Stimulated activated CD8-positive, alpha-beta memory T cell treated with anti-CD3 and anti-CD28 coated beads, Interleukin-4, amount 100 ng/mL, for 4 hours (primary cell): ENCODE measurements around the gene RTKN.
A peak's percentile ranks its signal among the peaks of the same experiment; 100 is the strongest.
"Not testable (repeated sequence)": the region's sequence is repeated elsewhere in the genome, so short reads cannot be mapped to it uniquely, and the experiment has no call there.

Experiments
- DNase-seq, 2 donors: peaks; one replicate each; pipeline ENCODE4 v3.0.0-alpha.2; 2020; ENCODE audit warnings: low read depth in 2 of 2, low spot score in 1 of 2

Gene RTKN

DNA sequence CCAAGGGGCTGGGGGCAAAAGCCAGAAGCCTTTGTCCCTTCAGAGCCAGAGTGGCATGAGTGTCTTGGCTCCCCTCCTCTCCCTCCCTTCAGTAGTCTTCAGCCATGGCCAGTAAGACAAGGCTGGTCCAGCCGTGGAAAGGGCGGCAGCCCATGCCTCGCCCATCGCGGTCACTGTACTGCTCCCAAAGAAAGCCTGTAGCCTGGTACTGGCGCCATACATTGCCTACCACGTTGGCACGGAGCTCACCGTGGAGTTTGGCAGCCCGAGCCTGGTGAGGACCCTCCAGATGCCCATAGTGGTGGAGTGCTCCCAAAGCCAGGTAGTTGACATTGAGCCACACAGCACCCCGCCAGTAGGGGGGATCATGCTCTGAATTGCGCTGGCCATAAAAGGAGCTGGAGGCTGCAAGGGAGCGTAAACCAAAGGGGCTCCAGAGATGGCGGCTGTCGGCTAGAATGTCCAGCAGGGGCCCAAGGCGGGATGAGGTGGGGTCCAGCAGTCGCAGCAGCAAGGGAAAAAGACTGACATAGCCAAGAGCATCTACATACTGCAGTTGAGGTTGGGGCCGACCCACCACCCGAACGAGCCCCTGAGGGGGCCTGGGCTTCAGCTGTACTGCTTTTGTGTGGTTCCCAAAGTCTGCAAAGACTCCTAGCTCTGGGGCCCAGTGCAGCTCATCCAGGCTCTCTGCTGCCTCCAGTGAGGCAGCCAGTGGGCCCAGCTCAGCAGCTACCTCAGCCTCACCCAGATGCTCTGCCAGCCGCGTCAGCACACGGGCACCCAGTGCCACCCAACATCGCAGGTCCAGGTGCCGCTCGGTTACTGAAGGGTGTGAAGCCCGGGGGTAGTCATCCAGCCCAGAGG is 19.7 kb upstream of the RTKN start:
- DNase-seq = no peak

- DNase-seq = not testable (repeated sequence)
These were observed 18.4 kb upstream of the RTKN start for GRCh38 chr2:74460187-74460586.

DNA sequence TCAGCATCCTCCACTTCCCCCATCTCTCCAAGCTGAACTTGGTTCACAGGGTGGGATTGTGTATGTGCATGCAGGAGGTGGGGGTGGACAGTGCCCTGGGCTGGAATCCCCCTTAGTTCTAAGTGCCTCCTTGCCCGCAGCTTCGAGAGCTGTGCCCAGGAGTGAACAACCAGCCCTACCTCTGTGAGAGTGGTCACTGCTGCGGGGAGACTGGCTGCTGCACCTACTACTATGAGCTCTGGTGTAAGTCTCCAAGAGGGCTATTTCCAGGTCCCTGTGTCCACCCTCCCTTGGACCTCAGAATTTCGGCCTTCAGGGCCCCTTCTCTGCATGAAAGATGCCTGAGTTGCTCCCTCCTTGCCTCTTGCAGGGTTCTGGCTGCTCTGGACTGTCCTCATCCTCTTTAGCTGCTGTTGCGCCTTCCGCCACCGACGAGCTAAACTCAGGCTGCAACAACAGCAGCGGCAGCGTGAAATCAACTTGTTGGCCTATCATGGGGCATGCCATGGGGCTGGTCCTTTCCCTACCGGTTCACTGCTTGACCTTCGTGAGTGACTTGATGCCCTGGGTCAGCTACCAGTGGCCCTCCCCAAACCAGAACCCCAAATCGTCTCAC is 17.9 kb upstream of the RTKN start:
- not testable (repeated sequence) for DNase-seq

GRCh38 chr2:74458938-74459363 is 17.2 kb upstream of the RTKN start:
- DNase-seq = no peak

DNA sequence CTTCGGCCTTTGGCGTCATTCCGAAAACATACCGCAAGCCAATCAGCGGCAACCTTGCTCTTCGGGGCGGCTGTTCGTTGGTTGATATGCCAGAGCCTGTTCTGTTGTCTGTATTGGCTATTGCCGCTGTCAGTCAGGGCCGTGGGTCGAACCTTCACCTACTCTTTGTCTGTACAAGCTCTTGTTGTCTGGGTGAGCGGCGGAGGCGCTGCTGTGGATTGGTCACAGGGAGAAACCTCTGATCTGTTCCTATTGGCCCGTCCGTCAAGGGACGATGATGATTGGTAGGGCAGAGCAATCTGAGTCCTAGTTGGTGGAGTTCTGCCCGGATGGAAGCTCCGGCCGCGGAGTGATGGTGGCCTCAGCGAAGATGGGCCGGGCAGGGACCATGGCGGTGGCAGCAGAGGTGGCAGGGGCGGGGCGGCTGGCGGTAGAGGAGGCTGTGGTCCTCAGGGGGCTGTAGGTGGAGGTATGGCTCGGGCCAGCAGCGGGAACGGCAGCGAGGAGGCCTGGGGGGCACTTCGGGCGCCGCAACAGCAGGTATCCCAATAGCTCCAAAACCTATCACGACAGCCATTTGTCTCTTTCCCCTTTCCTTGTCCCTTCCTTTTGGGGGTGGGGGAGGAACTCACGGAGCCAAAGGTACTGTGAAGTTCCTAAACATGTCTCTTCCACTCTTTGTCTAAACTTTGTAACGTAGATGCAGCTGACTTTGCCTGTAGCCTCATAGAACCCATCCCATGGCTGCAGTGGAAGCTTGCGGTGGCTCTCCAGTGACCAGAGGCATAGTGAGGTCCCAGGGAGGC is 16.6 kb upstream of the RTKN start, which contains the start of gene WBP1:
Gene WBP1, plus strand, starts transcription at position 307 of the 806 bp plus-strand sequence. Its CDS starts 165 bp downstream, at position 472.
- peak; percentile 99 for DNase-seq

DNA sequence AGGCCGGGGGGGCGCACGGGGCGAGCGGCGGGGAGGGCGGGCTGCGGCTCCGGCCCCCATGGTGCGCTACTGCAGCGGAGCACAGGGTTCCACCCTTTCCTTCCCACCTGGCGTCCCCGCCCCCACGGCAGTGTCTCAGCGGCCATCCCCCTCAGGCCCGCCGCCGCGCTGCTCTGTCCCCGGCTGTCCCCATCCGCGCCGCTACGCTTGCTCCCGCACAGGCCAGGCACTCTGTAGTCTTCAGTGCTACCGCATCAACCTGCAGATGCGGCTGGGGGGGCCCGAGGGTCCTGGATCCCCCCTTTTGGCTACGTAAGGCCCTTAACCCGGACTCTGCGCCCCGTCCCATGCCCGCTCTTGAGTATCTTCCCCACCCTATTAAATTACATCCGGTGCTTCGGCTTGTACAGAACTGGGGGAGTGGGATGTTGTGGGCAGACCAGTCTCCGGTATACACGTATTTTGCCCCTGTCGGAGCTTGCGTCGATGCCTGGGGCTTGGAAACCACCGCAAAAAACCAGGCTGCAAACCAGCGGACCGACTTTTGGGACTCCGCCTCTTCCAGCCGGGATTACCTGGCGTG is 15.9 kb upstream of the RTKN start:
- DNase-seq = peak; percentile 59 to 78

- no peak for DNase-seq
These were observed 15.4 kb upstream of the RTKN start for GRCh38 chr2:74457129-74457548.

DNA sequence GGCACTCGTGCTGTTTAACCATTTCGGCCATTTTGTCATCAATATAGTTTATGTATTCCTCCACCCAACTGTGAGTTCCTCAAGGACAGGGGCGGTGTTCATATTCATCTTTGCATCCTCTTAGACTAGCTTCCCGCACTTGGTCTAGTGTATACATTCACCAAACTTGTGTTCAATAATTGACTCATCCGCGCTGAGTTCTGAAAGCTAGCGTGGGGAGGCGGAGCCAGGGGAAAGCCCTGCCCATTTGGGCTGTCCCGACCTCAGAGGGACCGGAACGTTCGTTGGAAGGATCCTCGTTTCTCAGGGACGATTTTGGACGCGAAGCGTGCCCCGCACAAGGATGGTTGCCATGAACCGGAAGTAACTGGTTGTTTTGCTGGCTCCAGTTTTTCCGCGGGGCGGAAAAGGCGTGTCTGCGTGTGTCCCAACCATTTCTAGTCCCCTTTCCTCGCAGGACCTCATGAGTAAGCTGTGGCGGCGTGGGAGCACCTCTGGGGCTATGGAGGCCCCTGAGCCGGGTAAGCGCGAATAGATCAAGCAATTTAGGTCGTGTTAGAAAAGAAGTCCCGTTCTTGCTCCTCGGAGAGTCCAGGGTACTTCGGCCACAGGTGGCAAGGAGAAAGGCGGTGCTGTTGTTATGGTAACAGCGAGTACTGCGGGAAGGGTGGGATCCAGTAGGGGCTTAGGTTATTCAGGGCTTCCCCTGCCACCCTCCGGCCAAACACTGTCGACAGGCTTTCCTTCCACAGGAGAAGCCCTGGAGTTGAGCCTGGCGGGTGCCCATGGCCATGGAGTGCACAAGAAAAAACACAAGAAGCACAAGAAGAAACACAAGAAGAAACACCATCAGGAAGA is 13.1 kb upstream of the RTKN start, which contains the start of gene INO80B:
Gene INO80B, plus strand, starts transcription at position 434 of the 858 bp plus-strand sequence. Its CDS starts 30 bp downstream, at position 464.
- peak; percentile 94 to 96 for DNase-seq

GRCh38 chr2:74450570-74451190 is 8.9 kb upstream of the RTKN start:
- DNase-seq = no peak

GRCh38 chr2:74448771-74449170 is 7.0 kb upstream of the RTKN start:
- DNase-seq = no peak

- no peak for DNase-seq
These were observed 5.7 kb upstream of the RTKN start for GRCh38 chr2:74447230-74447999.

- DNase-seq = no peak
These were observed 3.0 kb upstream of the RTKN start for GRCh38 chr2:74444498-74445318.

GRCh38 chr2:74442483-74443297 is 953 bp upstream of the RTKN start:
- not testable (repeated sequence) for DNase-seq

GRCh38 chr2:74441170-74441689 is 507 bp downstream of the RTKN start:
- DNase-seq = no peak

DNA sequence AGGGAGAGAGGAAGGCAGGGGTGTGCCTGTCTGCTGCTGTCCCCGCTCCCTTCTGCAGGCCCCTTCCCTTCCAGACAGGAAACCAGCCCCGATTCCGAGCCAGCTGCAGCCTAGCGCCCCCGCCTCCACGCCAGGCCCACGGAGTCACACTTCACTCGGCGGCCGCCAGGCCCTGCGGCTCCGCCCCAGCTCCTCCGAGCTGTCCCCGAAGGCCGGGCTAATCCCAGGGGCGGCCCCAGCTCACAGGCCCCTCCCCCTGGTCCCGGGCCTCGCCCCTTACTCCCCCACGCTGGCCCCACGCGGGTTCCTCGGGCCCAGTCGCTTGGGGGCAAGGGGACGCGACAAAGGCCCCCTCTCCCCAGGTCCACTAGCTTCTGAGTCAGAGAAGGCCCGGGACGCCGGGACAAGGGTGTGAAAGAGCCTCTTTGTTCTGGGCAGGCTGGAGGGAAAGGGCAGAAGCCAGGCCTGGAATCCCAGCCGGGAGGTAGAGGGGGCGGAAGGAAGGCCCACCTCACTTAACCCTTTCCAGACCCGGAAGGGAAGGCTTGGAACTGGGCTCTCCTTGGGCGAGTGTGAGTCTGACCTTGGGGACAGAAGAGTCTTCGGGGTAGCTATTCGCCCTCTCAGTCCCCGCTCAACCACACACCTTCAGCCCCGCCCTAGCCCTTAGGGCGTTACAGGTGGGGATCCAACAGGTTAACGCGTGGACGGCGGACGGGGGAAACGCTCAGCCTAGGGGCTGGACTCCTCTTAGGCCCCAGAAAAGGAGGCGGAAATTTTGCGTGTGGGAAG is 1.2 kb downstream of the RTKN start:
- no peak for DNase-seq

DNA sequence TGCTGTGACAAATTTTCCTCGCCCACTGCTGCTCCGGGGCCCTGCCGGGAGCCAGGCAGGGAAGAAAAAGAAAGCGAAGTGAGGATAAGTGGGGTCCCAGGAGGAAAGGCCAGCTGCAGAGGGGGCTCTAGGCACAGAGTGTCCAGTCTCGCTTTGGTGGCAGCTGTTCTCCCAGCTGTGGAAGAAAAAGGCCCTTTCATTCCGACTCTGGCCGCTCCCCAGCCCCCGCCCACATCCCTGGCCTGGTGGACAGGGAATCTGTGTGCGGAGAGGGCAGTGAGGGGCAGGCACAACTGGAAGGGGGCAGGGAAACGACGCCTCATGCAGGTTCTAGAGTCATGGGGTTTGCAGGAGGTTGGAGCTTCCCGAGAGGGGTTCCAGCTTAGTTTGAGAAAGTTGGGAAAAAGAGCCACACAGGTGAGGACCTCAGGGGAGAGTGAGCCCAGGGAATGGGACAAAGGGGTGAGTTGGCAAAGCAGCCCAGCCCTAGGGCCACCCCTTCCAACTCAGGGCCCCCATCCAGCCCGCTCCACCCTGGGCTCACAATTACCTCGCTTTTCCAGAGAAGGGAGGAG is 1.8 kb downstream of the RTKN start:
- DNase-seq = no peak
